ENCODE results near the gene ANKRD55.

DNA sequence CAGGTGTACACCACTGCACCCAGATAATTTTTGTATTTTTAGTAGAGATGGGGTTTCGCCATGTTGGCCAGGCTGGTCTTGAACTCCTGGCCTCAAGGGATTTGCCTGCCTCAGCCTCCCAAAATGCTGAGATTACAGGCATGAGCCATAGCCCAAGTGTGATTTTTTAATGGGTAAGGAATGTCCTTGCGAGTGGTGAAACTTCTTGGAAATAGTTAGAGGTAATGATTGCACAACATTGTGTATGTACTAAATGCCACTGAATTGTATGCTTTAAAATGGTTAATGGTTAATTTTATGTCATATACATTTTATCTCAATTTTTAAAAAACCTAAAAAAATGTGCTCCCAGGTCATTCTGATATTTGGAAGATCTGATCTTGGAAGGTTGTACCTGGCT is 178.5 kb downstream of the ANKRD55 start:
- TF ChIP-seq, protein P1, sequence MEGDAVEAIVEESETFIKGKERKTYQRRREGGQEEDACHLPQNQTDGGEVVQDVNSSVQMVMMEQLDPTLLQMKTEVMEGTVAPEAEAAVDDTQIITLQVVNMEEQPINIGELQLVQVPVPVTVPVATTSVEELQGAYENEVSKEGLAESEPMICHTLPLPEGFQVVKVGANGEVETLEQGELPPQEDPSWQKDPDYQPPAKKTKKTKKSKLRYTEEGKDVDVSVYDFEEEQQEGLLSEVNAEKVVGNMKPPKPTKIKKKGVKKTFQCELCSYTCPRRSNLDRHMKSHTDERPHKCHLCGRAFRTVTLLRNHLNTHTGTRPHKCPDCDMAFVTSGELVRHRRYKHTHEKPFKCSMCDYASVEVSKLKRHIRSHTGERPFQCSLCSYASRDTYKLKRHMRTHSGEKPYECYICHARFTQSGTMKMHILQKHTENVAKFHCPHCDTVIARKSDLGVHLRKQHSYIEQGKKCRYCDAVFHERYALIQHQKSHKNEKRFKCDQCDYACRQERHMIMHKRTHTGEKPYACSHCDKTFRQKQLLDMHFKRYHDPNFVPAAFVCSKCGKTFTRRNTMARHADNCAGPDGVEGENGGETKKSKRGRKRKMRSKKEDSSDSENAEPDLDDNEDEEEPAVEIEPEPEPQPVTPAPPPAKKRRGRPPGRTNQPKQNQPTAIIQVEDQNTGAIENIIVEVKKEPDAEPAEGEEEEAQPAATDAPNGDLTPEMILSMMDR (conservative IDR thresholded peaks at IDR 0.05; ENCODE audit: low read length), result no peak
- no peak for TF ChIP-seq EZH2phosphoT487 (IDR thresholded peaks at IDR 0.05; ENCODE audit: borderline replicate concordance, low read depth, low read length)
